ENCODE results near the gene GDPD4. TPM values are rescaled to one million over a fixed set of nuclear protein-coding genes. Genes with fewer than 3 reads are reported as not detected.

GDPD4 gene
- total RNA-seq, 1 donor from 2014 or later: not detected

- no peak overlapping the region for H3K27ac Mint-ChIP-seq (ENCODE audit: unreplicated experiment)
- peaks cover 2% of the 10 kb centered on the region for H3K4me1 Mint-ChIP-seq (ENCODE audit: unreplicated experiment)
- H3K9me3 Mint-ChIP-seq (ENCODE audit: unreplicated experiment): no peaks in the 10 kb centered on the region
- DNase-seq (ENCODE audit: low spot score): no peak
- peaks cover 1% of the 10 kb centered on the region for H3K27me3 Mint-ChIP-seq (ENCODE audit: unreplicated experiment)
- no peak overlapping the region for H3K4me3 Mint-ChIP-seq (ENCODE audit: unreplicated experiment)
- no peaks in the 10 kb centered on the region for H3K36me3 Mint-ChIP-seq (ENCODE audit: low read depth, unreplicated experiment)
- TF ChIP-seq CTCF (IDR thresholded peaks at IDR 0.05; ENCODE audit: unreplicated experiment): no peak
These were observed 13.7 kb downstream of the GDPD4 start for GRCh38 chr11:77287615-77288273.

- Mint-ChIP-seq H3K36me3 (ENCODE audit: low read depth, unreplicated experiment) (no peaks in the 10 kb centered on the region), H3K27me3 (ENCODE audit: unreplicated experiment) (peaks cover 1% of the 10 kb centered on the region), H3K27ac (ENCODE audit: unreplicated experiment) (no peak overlapping the region), H3K4me3 (ENCODE audit: unreplicated experiment) (no peak overlapping the region), H3K9me3 (ENCODE audit: unreplicated experiment) (no peaks in the 10 kb centered on the region), H3K4me1 (ENCODE audit: unreplicated experiment) (peaks cover 2% of the 10 kb centered on the region)
- no peak for TF ChIP-seq CTCF (IDR thresholded peaks at IDR 0.05; ENCODE audit: unreplicated experiment)
- no peak for DNase-seq (ENCODE audit: low spot score)
These were observed 14.3 kb downstream of the GDPD4 start for GRCh38 chr11:77287136-77287535.

GRCh38 chr11:77284476-77285468 lies 16.7 kb downstream of the GDPD4 start:
- peaks cover 1% of the 10 kb centered on the region for H3K27me3 Mint-ChIP-seq (ENCODE audit: unreplicated experiment)
- no peaks in the 10 kb centered on the region for H3K36me3 Mint-ChIP-seq (ENCODE audit: low read depth, unreplicated experiment)
- H3K9me3 Mint-ChIP-seq (ENCODE audit: unreplicated experiment): no peaks in the 10 kb centered on the region
- no peak for TF ChIP-seq CTCF (IDR thresholded peaks at IDR 0.05; ENCODE audit: unreplicated experiment)
- DNase-seq (ENCODE audit: low spot score): no peak
- peaks cover 2% of the 10 kb centered on the region for H3K4me1 Mint-ChIP-seq (ENCODE audit: unreplicated experiment)
- no peak overlapping the region for H3K4me3 Mint-ChIP-seq (ENCODE audit: unreplicated experiment)
- H3K27ac Mint-ChIP-seq (ENCODE audit: unreplicated experiment): no peak overlapping the region

- no peak overlapping the region for H3K27ac Mint-ChIP-seq (ENCODE audit: unreplicated experiment)
- H3K36me3 Mint-ChIP-seq (ENCODE audit: low read depth, unreplicated experiment): no peaks in the 10 kb centered on the region
- no peaks in the 10 kb centered on the region for H3K9me3 Mint-ChIP-seq (ENCODE audit: unreplicated experiment)
- TF ChIP-seq CTCF (IDR thresholded peaks at IDR 0.05; ENCODE audit: unreplicated experiment): no peak
- no peak overlapping the region for H3K4me3 Mint-ChIP-seq (ENCODE audit: unreplicated experiment)
- no peak for DNase-seq (ENCODE audit: low spot score)
- no peaks in the 10 kb centered on the region for H3K27me3 Mint-ChIP-seq (ENCODE audit: unreplicated experiment)
- peaks cover 16% of the 10 kb centered on the region for H3K4me1 Mint-ChIP-seq (ENCODE audit: unreplicated experiment)
These were observed 18.4 kb downstream of the GDPD4 start for GRCh38 chr11:77283101-77283500.
